A549 treated with AZD9567 at 1 μM for 4 hours (cell line): ENCODE results near the gene CDC42SE2. TPM values are rescaled to one million over a fixed set of nuclear protein-coding genes. Genes with fewer than 3 reads are reported as not detected.

Source experiments
- total RNA-seq: library from RNA; stranded (reverse); fragments of 200-300 nt; extraction: Qiagen RNA extraction; gene quantifications from 5 replicates; pipeline ENCODE4 v1.2.3, GENCODE V29; 2022; ENCODE audit not compliant: insufficient read depth

The CDC42SE2 gene, protein sequence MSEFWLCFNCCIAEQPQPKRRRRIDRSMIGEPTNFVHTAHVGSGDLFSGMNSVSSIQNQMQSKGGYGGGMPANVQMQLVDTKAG
- total RNA-seq = 27.0 to 40.0 TPM (median 31.8 TPM) in 5 replicates

DNA sequence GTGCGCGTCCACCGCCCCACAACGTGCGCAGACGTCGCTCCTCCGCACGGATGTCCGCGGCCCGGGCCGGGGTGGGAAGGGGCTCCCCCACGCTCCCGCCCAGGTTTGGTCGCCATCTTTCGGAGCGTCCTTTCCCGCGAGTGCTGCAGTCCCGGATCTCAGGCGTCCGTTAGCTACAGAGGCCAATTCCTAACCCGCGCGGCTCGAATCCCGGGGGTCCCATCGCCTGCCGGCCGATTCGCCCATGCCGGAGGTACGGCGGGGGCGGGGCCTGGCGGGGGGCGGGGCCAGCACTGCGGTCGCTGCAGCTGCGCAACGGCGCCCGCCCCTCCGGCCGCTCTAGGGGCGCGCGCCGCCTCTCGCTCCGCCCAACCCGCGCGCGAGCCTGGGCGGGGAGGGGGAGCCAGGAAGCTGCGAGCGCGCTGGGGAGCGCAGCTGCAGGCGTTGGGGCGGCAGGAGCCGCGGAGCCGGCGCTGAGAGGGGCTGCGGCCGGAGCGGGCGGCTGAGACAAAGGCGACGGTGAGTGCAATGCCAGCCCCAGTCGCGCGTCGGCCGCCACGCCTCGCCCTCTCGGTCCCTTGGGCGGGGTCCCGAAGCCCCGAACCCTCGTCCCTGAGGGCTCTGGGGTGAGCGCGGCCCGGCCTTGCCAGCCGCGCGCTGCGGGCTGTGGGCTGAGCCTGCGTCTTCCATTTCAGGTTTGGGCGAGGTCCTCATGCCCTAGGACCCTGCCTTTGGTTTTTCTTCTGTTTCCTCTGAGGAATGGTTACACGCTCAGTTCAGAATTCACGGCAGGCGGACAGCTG, at the start of gene CDC42SE2:
TSS of gene CDC42SE2 (plus strand) at position 406 of the 803 bp plus-strand sequence. CDS start 95,441 bp downstream, outside the sequence.

Other genes starting within 250 kb of the CDC42SE2 start
- 411 to 491 TPM (median 489 TPM) in 5 replicates for gene HINT1, start 98.8 kb upstream of the CDC42SE2 start, total RNA-seq
- 3.6 to 18.5 TPM (median 4.7 TPM) in 5 replicates for gene LYRM7, start 93.1 kb upstream of the CDC42SE2 start, total RNA-seq